SHP77 treated with DMSO at 0.1 percent for 48 hours (cell line): ENCODE data around the gene SLC10A1.

Source experiments
- DNase-seq: peaks from one replicate; lab custom pipeline; 2025; lab: John Stamatoyannopoulos, UW

SLC10A1 gene

GRCh38 chr14:69808919-69809808 is 12.1 kb upstream of the SLC10A1 start:
- DNase-seq, result no peak

- no peak for DNase-seq
Measured at GRCh38 chr14:69807192-69807591, 10.2 kb upstream of the SLC10A1 start.

GRCh38 chr14:69804902-69805301 is 7.9 kb upstream of the SLC10A1 start:
- no peak for DNase-seq

- no peak for DNase-seq
Measured at GRCh38 chr14:69803753-69804152, 6.7 kb upstream of the SLC10A1 start.

- DNase-seq, result no peak
Measured at GRCh38 chr14:69798339-69798735, 1.3 kb upstream of the SLC10A1 start.

GRCh38 chr14:69797573-69798338 is 715 bp upstream of the SLC10A1 start:
- DNase-seq, result no peak

- DNase-seq, result no peak
Measured at GRCh38 chr14:69795691-69796090, 1.4 kb downstream of the SLC10A1 start.

- no peak for DNase-seq
Measured at GRCh38 chr14:69794791-69795190, 2.2 kb downstream of the SLC10A1 start.

- DNase-seq, result no peak
Measured at GRCh38 chr14:69792887-69793421, 4.1 kb downstream of the SLC10A1 start.

- DNase-seq, result no peak
Measured at GRCh38 chr14:69789118-69789640, 7.9 kb downstream of the SLC10A1 start.

- no peak for DNase-seq
Measured at GRCh38 chr14:69786603-69787002, 10.4 kb downstream of the SLC10A1 start.

- DNase-seq, result no peak
Measured at GRCh38 chr14:69784942-69785341, 12.1 kb downstream of the SLC10A1 start.

- no peak for DNase-seq
Measured at GRCh38 chr14:69780952-69781351, 16.1 kb downstream of the SLC10A1 start.

GRCh38 chr14:69780092-69780491 is 16.9 kb downstream of the SLC10A1 start:
- DNase-seq, result no peak

GRCh38 chr14:69779088-69779487 is 18.0 kb downstream of the SLC10A1 start:
- DNase-seq, result no peak

GRCh38 chr14:69776875-69777453 is 20.1 kb downstream of the SLC10A1 start:
- DNase-seq, result no peak

- DNase-seq, result no peak
Measured at GRCh38 chr14:69775012-69775411, 22.0 kb downstream of the SLC10A1 start.

GRCh38 chr14:69773571-69774276 is 23.3 kb downstream of the SLC10A1 start:
- DNase-seq, result no peak

- no peak for DNase-seq
Measured at GRCh38 chr14:69772082-69773017, 24.7 kb downstream of the SLC10A1 start.

- DNase-seq, result no peak
Measured at GRCh38 chr14:69771136-69771535, 25.9 kb downstream of the SLC10A1 start.
